Motor neuron (in vitro differentiated cells): ENCODE data around the gene TH. TPM values are rescaled to one million over a fixed set of nuclear protein-coding genes. Genes with fewer than 3 reads are reported as not detected.
A peak's percentile ranks its signal among the peaks of the same experiment; 100 is the strongest.

Source experiments
- ATAC-seq, 8 experiments: fragments of 200-7000 bp; cut with Tn5 transposase; replicated peaks in 6 of 8; 2 replicates each; pipeline ENCODE4 v1.8.0; 2021; ENCODE audit warnings: mild to moderate bottlenecking in 8 of 8, moderate library complexity in 8 of 8
- H3K27ac ChIP-seq, 2 donors: fragments of 250-450 bp; sonication (Bioruptor Pico); 2 replicates each; pipeline ENCODE4 v1.9.0; 2021; ENCODE audit warnings: antibody characterized with exemption in 2 of 2, mild to moderate bottlenecking in 2 of 2, moderate library complexity in 1 of 2
- H3K4me1 ChIP-seq, 2 donors: fragments of 250-450 bp; sonication (Bioruptor Pico); replicated peaks in 1 of 2; 2 replicates each; pipeline ENCODE4 v1.6.1; 2021; ENCODE audit warnings: antibody characterized with exemption in 2 of 2, mild to moderate bottlenecking in 2 of 2, moderate library complexity in 1 of 2
- H3K4me3 ChIP-seq, 5 donors: fragments of 250-450 bp; sonication (Bioruptor Pico); 2 replicates each; pipeline ENCODE4 v1.9.0; 2021; ENCODE audit warnings: antibody characterized with exemption in 5 of 5, mild to moderate bottlenecking in 5 of 5, moderate library complexity in 4 of 5
- WGBS, 10 experiments: fragments of 450-650 bp; shearing (Covaris generic); methylation state at CpG; one replicate each; pipeline ENCODE4 v1.0.0; 2022; 5-methylcytosine and 5-hydroxymethylcytosine counted together
- in situ Hi-C, 9 experiments: fragments of 400-800 bp; cut with MboI; loops; one replicate each; pipeline ENCODE4 v1.15.0; 2021; ENCODE audit warnings: low sequenced_read_pairs in 9 of 9, low pct_unique_long_range_greater_than_20kb in 2 of 9; ENCODE audit not compliant: unreplicated experiment in 9 of 9
- total RNA-seq, 8 experiments: library from RNA; unstranded; fragments of 300-600 nt; gene quantifications; 2 replicates each; pipeline versions ENCODE4 v1.2.3 to v1.2.4, GENCODE V29; 2022

TH gene
- total RNA-seq, 8 experiments from 2014 or later, result 0.50 to 2.2 (median 0.60) TPM; not detected in 1

DNA sequence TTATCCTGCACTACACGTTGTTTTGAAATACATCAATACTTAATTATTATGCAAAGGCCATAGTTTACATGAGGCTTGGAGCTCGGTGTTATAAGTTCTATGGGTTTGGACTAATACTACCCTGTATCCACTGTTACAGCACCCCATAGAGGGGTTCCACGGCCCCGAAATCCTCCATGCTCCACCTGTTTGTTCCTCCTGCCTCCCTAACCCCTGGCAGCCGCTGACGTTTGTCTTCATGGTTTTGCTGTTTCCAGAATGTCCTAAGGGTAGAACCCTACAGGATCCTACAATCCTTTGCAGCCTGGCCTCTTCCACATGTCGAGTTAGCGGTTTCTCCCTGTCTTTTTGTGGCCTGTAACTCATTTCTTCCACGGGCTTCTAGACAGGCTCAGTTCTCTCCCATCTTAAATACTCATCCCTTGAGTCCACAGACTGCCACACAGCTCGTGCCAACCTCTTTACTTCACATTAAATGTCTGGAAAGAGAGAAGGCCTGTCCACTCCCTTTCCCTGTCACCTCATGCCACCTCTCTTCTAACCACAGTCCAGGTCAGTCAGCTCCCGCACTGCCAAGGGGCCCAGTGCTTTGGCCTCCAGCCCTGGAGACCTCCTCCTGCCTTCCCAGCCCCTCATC, 42.4 kb upstream of the TH start:
- peaks cover 18 to 31% of the 10 kb centered on the region in 2 donors for H3K4me1 ChIP-seq
- in situ Hi-C loops, result loop anchor here in 2 of 9 experiments (25.0 kb wide), 2 partner anchors 198 to 298 kb away; partner anchors contain the start of gene TSSC4 (in 1 of the 2)
- H3K4me3 ChIP-seq, result no peak overlapping the region
- no peak overlapping the region for H3K27ac ChIP-seq
- WGBS, 10 experiments, result 29 to 75% (median 43%) methylated on average over 1 to 10 of the region's 11 CpGs; no CpG with 5 or more reads in 3 of the 10 experiments
- no peak for ATAC-seq

DNA sequence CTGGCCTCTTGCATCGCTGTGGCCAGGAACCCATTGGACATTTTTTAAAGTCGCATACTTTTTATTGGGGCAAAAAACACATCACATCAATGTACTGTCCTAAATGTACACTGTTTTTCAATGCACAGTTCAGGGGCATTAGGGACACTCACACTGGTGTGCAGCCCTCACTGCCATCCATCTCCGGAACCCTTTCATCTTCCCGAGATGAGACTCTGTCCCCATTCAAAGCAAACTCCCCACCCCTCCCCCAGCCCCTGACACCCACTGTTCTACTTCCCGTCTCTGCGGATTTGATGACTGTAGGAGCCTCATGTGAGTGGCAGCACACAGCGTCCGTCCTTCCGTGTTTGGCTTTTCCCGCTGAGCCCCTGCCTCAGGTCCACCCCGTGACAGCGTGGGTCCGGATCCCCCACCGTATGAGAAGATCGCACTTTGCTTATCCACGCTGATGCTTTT, 41.8 kb upstream of the TH start:
- in situ Hi-C loops, result loop anchor here in 2 of 9 experiments (25.0 kb wide), 2 partner anchors 199 to 299 kb away; partner anchors contain the start of gene TSSC4 (in 1 of the 2)
- WGBS, 10 experiments, result 0 to 33% (median 20%) methylated on average over 1 to 6 of the region's 16 CpGs; no CpG with 5 or more reads in 7 of the 10 experiments

GRCh38 chr11:2212411-2213251, 41.0 kb upstream of the TH start:
- no peak for ATAC-seq
- in situ Hi-C loops, result loop anchor here in 2 of 9 experiments (25.0 kb wide), 2 partner anchors 200 to 300 kb away; partner anchors contain the start of gene TSSC4 (in 1 of the 2)
- no peak overlapping the region for H3K27ac ChIP-seq
- WGBS, 10 experiments, result 40 to 80% (median 58%) methylated on average over 1 to 2 of the region's 23 CpGs; no CpG with 5 or more reads in 5 of the 10 experiments
- peaks cover 18 to 31% of the 10 kb centered on the region in 2 donors for H3K4me1 ChIP-seq
- H3K4me3 ChIP-seq, result no peak overlapping the region

More for the DNA sequence above, 41.8 kb upstream of the TH start:
- Histone ChIP-seq H3K4me3 (no peak overlapping the region), H3K27ac (no peak overlapping the region), H3K4me1 (peaks cover 18 to 31% of the 10 kb centered on the region in 2 donors)
- peak in 4 of 8 experiments; percentile 8 to 32 (median 24) for ATAC-seq

DNA sequence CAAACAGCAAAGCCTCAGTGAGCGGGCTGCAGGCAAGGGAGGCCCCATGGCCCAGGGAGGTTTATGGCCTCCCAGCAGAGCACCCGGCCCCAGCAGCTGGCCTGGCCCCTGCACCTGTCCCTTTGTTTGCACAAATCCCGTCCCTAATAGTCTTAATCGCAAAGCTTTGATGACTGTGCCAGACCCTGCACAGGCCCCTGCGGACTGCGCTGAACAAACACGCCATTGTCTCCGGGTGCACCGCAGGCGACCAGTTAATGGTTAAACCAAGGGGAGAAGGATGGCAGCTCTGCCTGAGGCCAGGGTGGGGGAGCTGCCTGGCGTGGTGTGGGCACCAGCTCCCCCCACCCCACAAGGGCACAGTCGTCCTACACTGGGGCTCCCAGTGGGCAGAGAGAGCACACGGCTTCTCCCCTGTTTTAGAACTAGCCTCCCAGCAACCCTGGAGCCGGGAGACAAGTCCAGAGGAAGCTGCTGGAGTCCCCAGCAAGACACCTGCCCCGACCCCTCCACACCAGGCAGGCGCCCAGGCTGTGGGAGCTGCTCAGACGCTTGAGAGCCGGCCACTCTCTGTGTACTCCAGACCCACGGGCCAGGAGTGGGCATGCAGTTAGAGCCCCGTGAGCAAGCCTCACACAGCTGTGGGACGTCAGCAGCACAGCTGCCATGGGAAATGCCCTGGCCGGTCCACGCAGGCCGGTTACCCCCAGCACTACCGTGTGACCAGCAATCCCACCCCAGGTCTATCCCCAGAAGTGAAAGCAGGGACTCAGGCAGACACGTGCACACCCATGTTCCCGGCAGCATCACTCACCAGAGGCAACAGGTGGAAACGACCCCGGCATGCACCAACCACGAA, 39.7 kb upstream of the TH start:
- peak in 5 of 8 experiments; percentile 66 to 84 (median 71) for ATAC-seq
- 20 to 84% (median 48%) methylated on average over 1 to 6 of the region's 30 CpGs; no CpG with 5 or more reads in 6 of the 10 experiments for WGBS, 10 experiments
- no peak overlapping the region for H3K27ac ChIP-seq
- H3K4me1 ChIP-seq, result peaks cover 18 to 31% of the 10 kb centered on the region in 2 donors
- in situ Hi-C loops, result loop anchor here in 2 of 9 experiments (25.0 kb wide), 2 partner anchors 201 to 301 kb away; partner anchors contain the start of gene TSSC4 (in 1 of the 2)
- H3K4me3 ChIP-seq, result no peak overlapping the region

DNA sequence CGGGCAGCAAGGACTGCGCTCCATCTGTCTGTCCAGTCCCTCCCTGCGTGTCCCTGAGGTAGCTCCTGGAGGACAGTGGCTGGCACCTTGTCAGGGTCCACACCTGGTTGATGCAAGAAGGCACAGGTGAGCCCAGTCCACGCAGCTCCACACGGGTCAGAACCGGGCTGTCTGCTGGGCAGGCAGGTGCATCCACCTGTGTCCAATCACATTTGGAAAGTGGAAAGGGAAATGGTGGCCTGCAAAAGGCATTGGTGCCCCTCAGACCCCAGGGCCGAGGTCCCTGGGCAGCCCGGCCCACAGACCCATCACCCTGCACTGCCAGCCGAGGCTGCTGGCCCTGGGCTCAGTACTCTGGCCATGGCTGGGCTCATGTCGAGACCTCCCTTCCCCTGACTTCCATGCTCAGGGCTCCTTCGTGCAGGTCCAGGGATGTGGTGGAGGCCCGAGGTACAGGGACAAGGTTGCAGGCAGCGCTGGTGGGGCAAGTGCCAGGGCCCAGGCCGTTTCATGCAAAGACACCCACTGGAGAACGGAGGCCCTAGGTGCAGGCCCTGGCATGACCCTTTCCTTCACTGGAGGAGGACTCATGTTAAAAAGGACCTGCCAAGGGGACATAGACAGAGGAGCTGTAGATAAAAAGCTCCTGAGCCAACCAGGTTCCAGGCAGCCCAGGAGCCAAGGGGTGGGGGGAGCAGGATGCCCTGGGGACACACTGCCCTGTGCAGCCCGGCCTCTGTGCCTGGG, 38.9 kb upstream of the TH start:
- WGBS, 10 experiments, result 50 to 100% (median 83%) methylated on average over 1 to 5 of the region's 16 CpGs; no CpG with 5 or more reads in 5 of the 10 experiments
- Histone ChIP-seq H3K27ac (peak overlapping the region in 1 of 2 donors; percentile 20), H3K4me3 (no peak overlapping the region), H3K4me1 (peaks cover 18 to 31% of the 10 kb centered on the region in 2 donors)
- peak in 1 of 8 experiments; percentile 0 for ATAC-seq
- in situ Hi-C loops, result loop anchor here in 2 of 9 experiments (25.0 kb wide), 2 partner anchors 202 to 302 kb away; partner anchors contain the start of gene TSSC4 (in 1 of the 2)

DNA sequence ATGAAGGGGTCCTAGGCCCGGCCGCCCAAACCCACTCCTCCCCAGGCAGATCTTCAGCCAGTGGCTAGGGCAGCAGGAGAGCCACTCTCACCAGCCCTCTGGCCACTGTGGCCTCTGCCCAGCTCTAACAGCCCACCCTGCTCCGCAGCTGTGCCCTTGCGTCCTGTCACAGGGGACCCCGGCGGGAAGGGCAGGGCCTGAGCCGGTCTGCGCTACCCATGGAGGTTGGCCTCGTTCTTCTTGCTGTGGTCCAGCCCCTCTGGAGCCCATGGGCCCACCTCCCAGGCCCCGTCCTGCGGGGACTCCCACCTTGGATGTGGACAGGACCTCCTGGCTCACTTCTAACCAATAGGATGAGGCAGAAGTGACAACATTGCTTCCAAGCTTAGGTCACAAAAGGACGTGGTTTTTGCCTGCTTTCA, 38.3 kb upstream of the TH start:
- H3K4me1 ChIP-seq, result peaks cover 18 to 31% of the 10 kb centered on the region in 2 donors
- in situ Hi-C loops, result loop anchor here in 2 of 9 experiments (10.0 to 25.0 kb wide), 3 partner anchors 85 to 302 kb away; partner anchors contain the start of gene TSSC4 (in 1 of the 2)
- no peak overlapping the region for H3K27ac ChIP-seq
- ATAC-seq, result no peak
- WGBS, 10 experiments, result 53% methylated on average over 6 of the region's 12 CpGs; no CpG with 5 or more reads in 9 of the 10 experiments
- no peak overlapping the region for H3K4me3 ChIP-seq

DNA sequence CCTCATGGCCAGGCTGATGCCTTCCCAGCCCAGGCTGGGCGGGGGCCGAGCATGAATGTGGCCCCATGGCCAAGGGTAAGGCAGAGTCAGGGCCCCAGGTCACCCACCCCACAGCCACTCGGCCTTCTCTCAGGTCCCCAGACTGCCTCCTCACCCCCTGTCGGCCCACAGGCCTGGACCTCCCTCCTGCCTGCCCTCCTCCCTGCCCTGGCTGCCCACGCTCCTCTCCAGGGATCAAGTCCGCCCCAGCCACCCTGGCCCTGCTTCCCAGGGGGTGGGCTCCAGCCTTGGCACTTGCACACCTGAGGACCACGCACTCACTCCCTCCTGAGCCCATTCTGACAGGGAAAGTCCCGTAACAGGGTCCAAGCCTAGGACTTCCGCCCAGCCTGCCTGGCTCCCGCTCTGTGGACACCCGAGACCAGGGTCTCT, 37.8 kb upstream of the TH start:
- Histone ChIP-seq H3K4me3 (no peak overlapping the region), H3K4me1 (peaks cover 18 to 31% of the 10 kb centered on the region in 2 donors), H3K27ac (no peak overlapping the region)
- ATAC-seq, result no peak
- in situ Hi-C loops, result loop anchor here in 2 of 9 experiments (10.0 to 25.0 kb wide), 3 partner anchors 85 to 303 kb away; partner anchors contain the start of gene TSSC4 (in 1 of the 2)
- WGBS, 10 experiments, result 90% methylated on average over 3 of the region's 11 CpGs; no CpG with 5 or more reads in 9 of the 10 experiments

DNA sequence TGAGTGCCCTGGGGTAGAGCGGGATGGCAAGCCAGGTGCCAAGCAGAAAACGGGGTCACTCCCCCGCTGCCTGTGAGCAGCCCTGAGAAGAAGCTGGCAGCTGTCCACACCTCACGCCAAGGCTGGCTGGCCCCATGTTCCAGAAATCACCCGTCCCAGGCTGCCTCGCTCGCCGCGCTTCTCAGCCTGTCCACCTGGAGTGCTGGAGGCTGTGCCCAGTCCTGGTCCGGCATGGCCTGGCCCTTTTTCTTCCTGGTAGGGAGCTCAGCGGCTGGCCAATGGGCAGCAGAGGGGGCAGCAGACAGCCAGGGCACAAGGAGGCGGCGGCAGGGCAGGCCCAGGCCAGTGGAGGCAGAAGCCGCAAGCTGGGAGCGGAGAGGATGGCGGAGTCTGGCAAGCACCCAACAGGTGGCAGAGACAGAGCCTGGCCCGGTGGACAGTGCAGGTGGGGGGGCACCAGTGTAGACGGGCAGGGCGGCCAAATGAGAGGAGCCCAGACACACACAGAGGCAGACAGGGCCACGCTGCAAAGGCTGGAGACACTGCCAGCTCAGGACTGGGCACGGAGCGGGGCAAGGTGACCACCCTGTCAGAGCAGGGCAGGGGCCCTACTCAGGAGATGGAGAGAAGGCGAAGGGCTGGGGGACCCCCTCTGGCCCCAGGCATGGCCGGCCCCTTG, 37.2 kb upstream of the TH start:
- Histone ChIP-seq H3K4me3 (no peak overlapping the region), H3K4me1 (peaks cover 17 to 31% of the 10 kb centered on the region in 2 donors), H3K27ac (no peak overlapping the region)
- in situ Hi-C loops, result loop anchor here in 2 of 9 experiments (10.0 to 25.0 kb wide), 3 partner anchors 86 to 303 kb away; partner anchors contain the start of gene TSSC4 (in 1 of the 2)
- WGBS, 10 experiments, result 80 to 90% (median 88%) methylated on average over 1 to 6 of the region's 24 CpGs; no CpG with 5 or more reads in 6 of the 10 experiments
- peak in 3 of 8 experiments; percentile 52 to 69 (median 56) for ATAC-seq

DNA sequence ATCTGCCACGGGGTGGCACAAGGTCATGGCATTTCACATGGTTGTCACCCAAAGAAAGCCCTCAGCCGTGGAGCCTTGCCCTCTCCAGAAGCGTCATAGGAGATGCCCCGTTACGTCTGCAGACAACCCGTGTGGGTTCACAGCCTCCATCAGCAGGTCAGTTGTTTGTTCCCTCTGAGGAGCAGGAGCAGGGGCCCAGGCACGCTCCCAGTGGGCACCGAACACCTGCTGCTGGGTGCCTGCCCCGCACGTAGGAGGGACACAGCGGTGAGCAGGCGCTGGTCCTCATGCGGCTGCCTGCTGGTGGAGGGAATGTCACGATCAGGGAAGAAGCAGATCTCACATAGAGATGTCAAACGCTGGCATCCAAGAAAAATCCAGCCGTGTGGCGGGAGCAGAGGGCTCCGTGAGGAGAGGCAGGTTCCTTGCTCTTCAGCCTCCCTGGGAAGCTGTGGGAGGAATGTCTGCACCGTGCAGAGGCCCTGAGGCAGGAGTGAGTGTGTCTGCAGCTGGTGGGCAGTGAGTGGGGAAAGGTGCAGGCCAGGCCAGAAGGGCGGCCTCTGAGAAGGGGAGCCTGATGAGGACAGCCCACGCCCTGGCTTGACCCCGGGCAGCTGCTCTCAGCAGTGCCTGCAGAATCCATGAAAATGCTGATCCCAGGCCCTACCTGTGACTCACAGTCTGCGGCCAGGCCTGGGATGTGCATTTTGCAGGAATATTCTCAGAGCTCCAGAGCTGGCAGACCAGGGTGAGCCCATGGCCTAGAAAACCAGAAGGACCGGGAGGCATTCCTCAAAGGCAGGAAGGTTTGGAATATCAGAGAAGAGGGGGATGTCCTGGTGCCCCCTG, 36.4 kb upstream of the TH start:
- H3K27ac ChIP-seq, result no peak overlapping the region
- in situ Hi-C loops, result loop anchor here in 2 of 9 experiments (10.0 to 25.0 kb wide), 3 partner anchors 87 to 304 kb away; partner anchors contain the start of gene TSSC4 (in 1 of the 2)
- H3K4me3 ChIP-seq, result no peak overlapping the region
- WGBS, 10 experiments, result 4 to 100% (median 67%) methylated on average over 1 to 10 of the region's 24 CpGs; no CpG with 5 or more reads in 3 of the 10 experiments
- peaks cover 9 to 24% of the 10 kb centered on the region in 2 donors for H3K4me1 ChIP-seq
- ATAC-seq, result peak in 2 of 8 experiments; percentile 87 to 88

DNA sequence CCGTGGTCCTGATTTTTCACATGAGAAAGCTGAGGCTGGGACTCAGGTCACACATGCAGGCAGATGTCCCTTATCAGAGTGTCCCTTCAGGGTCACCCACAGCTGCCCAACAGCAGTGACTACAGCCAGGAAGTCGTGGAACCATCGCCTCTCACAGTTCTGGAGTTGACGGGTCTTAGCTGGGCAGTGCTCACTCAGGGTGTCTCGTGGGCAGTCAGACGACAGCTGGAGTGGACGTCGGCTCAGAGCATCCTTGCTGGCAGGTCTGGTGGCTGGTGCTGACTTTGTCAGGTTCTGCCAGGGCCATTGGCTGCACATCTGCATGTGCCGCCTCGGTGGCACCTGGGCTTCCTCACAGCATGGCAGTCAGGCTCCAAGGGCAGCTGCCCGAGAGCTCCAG, 35.6 kb upstream of the TH start:
- WGBS, 10 experiments, result 17 to 90% (median 86%) methylated on average over 2 to 8 of the region's 11 CpGs; no CpG with 5 or more reads in 7 of the 10 experiments
- Histone ChIP-seq H3K4me1 (peaks cover 5 to 18% of the 10 kb centered on the region in 2 donors), H3K27ac (no peak overlapping the region), H3K4me3 (no peak overlapping the region)
- in situ Hi-C loops, result loop anchor here in 2 of 9 experiments (10.0 to 25.0 kb wide), 3 partner anchors 88 to 305 kb away; partner anchors contain the start of gene TSSC4 (in 1 of the 2)
- no peak for ATAC-seq
